HG03460 (cell line): ENCODE results near the gene CACNA1B.

Source experiments
- ATAC-seq: cut with Tn5 transposase; IDR thresholded peaks from one replicate; pipeline ENCODE4 v1.9.1; 2021; ENCODE audit not compliant: unreplicated experiment

CACNA1B gene

DNA sequence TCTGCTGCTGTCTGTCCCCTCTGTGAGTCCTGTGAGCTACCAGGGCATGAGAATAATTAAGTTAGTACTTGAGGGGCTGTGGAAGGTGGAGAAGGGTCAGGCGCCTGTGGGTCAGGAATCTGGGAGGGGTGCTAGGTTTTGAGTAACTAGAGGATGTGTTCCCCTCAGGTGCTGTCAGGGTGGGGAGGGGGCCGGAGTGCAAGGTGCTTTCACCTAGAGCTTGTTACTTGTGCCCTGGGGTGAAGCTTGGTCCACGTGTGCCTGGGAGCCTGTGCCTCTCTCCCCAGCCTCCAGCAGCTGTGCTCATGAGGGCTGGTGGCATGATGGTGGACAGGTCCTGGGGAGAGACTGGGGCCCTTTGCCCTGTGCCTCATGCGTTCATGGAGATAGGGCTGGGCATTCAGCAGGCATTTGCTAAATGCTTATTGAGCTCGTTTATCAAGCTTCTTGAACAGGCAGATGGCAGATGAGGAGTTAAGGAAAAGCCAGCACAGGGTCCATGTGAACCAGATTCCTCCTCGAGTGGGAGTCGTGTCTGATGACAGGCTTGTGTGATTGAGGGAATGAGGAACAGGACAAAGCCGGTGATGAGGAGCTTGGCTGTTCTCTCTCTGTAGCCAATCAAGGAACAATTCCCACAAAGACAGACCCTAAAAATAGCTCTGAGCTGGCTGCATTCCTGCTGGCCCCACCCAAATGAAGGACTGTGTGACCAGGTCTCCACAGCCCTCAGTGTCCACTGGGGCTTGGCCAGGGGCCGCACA, 40.9 kb downstream of the CACNA1B start:
- ATAC-seq, result no peak

DNA sequence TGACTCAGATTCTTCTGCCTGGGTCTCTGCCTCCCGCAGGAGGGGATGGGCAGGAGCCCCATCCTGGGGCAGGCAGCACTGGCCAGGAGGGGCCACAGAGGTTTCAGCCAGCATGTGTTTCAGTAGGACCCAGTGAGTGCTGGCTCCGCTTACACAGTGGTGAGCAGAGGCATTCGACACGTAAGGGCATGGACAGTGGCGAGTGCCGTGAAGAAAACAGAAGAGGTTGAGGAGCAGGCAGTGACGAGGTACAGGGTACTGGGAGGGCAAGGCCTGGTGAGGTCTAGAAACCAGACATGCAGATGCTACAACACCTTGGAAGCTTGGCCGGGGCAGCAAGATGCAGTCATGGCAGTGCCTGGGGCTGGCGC, 41.5 kb downstream of the CACNA1B start:
- ATAC-seq, result no peak

DNA sequence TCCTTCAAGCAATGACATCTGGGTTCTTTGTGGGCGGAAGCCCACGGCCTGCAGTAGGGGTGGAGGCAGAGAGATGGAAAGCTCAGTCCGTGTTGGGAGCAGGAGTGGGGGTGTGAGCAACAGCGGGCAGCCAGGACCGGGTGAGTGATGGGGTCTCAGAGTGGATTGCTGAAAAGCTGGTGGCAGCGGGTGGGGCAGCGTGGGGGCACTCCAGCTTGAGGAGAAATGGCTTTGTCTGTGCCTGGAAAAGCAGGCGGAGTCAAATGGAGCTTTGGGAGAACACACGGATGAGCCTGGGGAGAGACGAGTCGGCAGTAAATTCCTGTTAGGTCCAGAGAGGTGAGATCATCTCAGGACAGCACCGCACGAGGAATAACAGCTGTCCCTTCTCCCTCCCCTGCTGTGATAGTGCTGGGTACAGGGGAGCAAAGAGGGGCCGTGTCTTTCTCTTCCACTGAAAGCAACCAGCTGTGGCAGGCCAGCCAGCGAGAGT, 42.1 kb downstream of the CACNA1B start:
- no peak for ATAC-seq

DNA sequence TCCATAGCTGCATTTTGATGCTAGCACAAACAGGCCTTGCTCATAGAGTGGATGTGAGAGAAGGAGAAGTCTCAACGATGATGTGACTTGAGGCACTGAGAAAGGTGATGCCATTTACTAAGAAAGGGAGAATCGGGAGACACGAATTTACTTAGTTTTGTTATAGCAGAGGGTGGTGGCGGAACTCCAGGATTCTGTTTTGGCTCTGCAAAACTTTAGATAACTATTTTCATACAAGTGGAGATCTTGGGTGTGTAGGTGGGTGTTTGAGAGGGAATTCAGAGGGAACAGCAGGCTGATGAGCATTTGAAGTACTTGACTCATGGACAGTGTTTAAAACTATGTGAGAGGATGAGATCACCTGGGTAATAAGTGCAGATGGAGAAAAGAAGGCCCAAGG, 43.2 kb downstream of the CACNA1B start:
- ATAC-seq, result no peak

DNA sequence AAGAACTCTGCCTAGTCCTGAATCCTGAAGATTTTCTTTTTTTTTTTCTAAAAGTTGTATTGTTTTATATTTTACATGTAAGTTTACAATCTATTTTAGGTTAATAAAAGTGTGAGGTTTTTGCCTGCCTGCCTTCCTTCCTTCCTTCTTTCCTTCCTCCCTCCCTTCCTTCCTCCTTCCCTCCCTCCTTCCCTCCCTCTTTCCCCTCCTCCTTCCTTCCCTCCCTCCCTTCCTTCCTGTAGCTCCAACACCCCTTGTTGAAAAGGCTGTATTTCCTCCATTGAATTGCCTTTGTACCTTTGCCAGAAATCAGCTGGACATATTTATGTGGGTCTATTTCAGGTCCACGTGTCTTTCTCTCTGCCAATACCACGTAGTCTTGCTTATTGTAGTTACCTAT, 46.6 kb downstream of the CACNA1B start:
- no peak for ATAC-seq

DNA sequence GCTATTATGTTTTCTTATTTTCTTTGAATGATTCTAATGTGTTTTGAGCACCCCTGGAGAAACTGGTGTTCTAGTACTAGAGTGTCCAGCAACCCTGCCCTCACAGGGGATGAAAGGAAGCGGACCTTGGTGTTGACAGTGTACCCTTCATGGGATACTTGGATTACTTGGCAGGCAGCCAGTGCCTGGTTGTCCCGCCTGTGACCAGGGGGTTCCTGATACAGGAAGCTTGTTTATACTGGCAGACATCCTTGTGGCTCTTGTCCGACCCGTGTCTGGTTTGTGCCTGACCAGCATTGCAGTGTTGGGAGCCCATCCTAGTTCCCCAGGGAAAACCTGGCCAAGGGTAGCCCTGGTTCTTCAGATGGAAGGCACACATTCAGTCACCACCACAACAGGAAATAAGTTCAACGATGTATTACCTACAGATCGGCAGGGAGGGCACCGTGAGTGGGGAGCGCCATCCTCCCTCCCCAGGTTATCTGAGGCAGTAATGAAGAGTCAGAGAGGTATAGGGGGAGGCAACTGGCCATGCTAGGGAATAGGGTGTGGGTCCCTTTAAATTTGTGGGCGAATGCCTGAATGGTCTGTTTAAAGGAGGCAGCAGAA, 47.3 kb downstream of the CACNA1B start:
- no peak for ATAC-seq

DNA sequence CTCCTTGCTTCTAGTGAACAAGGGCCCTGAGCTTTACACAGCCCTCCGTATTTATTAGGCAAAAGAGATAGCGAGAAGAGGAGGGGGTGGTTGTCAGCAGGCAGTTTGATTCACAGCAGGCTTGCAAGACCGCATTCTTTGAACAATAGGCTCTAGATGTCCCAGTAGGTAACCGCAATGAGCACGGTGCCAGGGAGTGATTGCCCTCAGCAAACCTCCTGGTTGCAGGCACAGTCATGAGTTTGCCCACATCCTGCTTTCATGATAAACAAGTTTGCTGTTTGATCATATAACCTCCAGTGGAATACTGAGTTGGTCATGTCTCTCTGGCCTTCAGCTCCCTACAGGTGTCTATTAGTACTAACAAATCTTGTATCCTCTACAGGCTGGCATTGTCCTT, 66.1 kb downstream of the CACNA1B start:
- no peak for ATAC-seq

DNA sequence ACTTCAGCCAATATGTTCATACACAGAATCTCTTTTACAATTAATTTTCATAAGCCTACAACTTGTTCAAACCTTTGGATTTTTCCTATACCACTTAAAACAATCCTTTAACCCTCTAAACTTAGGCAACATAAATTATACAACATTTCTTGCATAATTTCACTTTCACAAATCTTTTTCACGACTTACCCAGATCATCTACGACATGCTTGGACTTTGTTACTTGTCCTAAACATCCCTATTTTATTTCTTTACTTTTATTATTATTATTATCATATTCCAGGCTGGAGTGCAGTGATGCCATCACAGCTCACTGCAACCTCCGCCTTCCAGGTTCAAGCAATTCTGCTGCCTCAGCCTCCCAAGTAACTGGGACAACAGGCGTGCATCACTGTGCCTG, 68.0 kb downstream of the CACNA1B start:
- no peak for ATAC-seq

DNA sequence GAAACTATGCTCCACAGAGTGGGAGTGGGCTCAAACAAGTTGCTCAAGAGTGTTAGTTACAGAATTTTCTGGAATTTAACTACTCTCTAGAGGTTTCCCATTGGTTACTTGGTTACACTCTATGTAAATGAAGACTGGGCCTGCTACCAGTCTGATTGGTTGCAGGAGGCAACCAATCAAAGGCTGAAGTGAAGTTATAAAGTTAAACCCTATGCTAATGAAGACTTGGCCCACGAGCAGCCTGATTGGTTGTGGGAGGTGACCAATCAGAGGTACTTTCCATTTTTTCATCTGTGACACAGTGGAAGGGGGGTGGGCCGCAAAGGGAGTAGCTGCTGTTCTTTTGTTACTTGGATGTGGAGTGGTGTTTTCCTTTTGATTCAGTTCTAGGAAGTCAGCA, 69.4 kb downstream of the CACNA1B start:
- no peak for ATAC-seq

DNA sequence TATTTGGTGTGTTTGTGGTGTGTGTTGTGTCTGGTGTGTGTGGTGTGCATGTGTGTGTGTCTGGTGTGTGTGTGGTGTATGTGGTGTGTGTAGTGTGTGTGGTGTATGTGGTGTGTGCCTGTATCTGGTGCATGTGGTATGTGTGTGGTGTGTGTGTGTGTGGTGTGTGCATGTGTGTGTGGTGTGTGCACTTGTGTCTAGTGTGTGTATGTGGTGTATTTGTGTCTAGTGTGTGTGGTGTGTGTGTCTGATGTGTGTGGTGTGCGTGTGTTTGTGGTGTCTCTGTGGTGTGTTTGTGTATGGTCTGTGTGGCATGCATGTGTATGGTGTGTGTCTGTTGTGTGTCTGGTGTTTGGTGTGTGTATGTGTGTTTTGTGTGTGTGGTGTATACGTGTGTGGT, 71.1 kb downstream of the CACNA1B start:
- ATAC-seq, result no peak

DNA sequence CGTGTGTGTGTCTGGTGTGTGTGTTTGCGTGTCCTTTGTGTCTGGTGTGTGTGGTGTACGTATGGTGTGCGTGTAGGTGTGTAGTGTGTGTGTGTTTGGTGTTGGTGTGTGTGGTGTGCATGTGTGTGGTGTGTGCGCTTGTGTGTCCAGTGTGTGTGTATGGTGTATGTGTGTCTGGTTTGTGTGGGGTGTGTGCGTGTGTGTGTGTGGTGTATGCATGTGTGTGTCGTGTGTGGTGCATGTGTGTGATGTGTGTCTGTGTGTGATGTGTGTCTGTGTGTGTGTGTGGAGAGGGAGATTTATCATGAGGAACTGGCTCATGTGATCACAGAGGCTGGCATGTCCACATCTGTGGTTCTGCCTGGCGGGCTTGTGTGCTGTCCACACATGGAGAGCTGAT, 71.7 kb downstream of the CACNA1B start:
- no peak for ATAC-seq

DNA sequence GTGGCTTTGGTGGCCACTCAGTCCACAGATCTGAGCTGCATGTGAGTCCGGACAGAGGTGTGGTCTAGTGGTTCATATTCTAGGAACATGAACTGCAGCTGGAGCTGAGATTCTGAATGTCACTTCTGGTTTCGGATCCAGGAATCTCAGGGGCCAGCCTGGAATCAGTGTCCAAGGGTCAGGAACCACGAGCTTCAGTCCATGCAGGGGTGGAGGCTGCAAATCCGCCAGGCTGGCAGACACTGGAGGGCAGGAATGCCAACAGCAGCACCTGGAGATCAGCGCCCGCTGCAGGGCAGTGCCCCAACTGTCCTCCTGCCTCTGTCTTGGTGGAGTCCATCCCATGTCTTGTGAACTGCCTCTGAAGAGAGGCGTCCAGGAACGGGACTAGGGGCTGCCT, 73.5 kb downstream of the CACNA1B start:
- no peak for ATAC-seq

DNA sequence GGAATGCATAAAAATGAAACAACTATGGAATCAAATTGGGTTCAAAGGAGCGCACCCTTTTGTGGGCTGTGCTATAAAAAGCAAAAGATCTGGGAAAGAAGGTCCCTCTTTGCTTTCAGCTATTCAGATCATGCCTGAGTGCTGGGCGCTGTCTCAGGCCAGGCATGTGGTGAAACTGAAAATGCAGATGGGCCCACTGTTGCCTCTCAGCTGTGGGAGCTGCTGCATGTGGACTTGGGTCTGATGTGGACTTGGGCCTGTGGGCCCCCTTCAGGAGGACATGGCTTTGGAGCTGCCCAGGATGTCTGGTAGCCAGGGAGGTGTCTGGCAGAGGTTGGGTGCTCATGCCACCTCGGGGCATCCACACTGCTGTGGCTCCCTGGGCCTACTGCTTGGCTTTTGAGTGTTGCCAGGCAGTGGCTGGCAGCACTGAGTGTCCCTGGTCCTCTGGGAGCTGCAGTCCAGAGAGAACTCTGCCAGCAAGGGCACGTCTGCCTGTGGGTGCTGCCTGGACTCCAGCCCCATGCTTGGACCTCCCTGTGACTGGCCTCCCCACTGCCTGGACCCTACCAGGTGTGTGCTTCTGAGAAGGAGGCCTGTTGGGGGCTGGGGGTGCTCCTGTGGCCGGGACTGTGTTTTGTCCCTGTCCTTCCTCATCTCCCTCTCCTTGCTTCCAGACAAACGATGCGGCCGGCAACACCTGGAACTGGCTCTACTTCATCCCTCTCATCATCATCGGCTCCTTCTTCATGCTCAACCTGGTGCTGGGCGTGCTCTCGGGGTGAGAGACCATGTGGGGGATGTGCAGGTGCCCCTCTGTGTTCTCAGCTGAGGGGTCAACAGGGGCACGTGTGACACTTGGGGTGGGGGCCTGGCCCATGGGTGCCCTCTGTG, 74.3 kb downstream of the CACNA1B start:
- ATAC-seq, result no peak

DNA sequence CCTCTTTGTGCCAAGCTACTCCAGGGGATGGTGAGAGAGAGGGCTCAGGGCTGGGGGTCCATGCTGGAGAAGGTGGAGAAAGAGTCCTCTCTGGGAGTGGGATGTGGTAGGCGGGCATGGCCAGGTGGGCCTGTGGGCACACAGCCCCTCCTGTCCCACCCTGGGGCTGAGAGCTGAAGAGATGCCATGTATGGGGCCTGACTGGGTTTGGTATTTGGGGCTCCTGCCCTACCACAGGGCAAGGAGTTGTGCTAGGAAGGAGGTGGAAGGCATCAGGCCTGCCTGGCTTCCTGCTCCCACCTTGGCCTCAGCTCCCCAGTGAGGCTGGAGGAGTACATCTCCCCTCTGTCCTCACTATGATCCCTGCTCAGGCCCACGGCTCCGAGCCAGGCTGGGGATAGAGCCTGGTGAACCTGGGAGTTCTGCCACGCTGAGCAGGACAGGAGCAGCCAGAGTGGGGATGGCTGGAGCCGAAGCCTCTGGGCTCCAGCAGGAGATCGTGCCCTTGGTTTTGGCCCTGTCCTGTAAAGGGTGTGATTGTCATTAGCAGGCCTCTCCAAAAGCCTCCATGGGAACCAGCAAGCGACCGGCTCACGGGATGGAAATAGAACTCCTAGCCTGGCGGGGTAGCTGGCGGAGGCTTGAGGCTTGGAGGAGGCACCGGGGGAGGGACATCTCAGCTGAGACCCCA, 75.5 kb downstream of the CACNA1B start:
- no peak for ATAC-seq

DNA sequence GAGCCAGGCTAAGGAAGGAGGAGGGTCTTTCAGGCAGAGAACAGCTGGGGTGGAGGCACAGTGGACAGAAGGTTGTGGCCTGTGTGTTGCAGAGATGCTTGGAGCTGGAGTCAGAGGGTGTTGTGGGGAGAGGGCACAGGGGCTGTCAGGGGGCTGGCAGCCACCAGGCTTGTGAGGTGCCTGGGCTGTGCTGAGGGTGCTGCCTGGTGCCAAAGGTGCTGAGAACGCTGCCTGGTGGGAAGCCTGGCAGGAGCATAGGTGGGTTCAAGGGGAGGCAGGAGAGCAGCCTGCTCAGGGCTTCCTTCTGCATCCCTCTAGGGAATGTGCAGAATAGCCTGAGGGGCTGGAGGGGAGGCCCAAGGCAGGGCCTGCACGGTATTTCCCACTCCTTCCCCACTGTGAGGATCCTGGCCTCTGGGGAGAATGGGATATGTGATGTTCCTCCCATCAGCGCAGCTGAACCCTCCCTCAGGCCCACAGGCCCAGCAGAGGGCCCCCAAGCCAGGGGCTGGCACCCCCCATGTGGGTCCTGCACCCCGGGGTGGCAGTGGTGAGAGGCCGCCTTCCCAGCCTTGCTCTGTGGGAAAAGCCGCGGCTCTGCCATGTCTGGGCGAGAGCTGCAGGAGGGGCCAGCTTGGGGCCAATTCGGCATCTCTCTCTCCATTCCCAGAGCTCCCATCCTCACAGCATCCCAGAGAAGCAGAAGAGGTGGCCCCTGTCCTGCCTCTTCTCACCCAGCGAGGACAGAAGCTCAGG, 76.3 kb downstream of the CACNA1B start:
- ATAC-seq, result no peak

DNA sequence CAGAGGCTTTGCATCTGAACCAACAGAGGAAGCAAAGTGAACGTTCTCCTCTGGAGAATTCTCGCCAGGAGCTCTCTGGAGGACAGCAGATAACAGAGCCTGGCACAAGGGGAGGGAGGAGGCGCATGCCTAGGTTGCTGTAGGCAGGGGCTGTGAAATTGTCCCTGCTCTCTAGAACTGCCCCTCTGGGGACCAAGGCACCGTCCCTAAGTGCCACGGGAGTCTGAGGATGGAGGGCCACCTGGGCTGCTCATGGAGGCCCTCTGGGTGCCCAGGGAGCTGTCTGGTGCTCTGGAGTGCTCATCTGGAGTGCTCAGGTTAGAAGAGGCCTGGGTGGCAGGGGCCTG, 77.6 kb downstream of the CACNA1B start:
- ATAC-seq, result no peak

DNA sequence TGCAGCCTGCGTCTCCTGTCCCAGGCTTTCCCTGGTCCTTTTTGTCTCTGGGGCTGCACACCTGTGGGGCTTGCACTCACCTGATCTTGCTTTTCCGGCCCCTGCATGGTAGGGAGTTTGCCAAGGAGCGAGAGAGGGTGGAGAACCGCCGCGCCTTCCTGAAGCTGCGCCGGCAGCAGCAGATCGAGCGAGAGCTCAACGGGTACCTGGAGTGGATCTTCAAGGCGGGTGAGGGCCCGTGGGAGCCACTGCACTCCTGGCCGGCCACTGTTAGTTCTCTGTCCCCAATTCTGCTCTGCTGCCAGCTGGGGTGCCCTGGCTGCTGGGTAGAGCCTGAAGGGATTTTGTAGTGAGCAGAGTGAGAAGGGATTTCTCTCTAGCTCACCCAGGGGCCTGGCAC, 78.0 kb downstream of the CACNA1B start:
- no peak for ATAC-seq

DNA sequence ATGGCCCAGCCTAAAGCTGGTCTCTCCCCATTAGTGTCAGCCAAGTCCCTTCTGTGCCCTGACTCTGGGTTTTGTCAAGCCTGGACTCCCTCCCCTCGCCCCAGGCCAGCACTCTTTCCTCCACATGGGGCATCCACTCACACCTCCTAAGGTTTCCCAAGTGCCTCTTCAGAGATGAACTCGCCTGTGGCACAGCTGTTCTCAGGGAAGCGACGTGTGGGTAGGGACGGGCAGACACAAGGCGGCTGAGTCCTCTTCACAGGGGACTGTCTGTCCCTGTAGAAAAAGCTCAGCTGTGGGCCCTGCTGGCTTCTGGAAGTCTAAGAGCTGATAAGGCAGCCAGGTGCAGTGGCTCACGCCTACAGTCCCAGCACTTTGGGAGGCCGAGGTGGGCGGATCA, 78.5 kb downstream of the CACNA1B start:
- no peak for ATAC-seq

DNA sequence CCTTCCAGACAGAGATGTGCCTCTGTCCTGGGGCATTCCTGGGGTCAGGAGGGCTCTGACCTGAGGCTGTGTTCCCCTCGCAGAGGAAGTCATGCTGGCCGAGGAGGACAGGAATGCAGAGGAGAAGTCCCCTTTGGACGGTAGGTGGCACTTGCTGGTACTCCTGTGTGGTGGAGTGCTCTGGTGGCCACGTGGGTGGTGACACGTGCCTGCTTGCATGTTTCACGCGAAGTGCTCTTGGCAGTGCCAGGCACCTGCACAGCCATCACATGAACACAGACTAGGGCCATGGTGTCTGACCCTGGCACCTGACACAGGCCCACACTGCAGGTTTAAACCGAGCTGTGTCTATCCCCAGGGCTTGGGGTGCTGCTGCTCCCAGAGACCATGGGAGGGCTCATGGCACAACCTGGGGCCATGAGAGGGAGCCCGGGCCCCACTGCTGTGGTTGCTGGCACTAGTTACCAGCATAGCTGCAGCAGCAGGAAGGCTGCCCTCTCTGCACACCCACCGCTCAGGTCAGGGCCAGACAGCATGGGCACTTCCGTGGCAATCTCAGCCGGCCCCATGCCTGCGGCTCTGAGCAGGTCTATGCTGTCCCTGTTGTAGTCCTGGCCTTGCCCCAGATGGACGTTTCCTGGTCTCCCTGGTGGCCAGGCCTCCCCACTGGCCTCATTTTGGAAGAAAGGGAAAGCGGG, 79.3 kb downstream of the CACNA1B start:
- no peak for ATAC-seq
